Neural cell (in vitro differentiated cells): ENCODE data around the gene LRRK1. TPM values are rescaled to one million over a fixed set of nuclear protein-coding genes. Genes with fewer than 3 reads are reported as not detected.
A peak's percentile ranks its signal among the peaks of the same experiment; 100 is the strongest.

ENCODE experiments used
- H2AFZ ChIP-seq: fragments of 200-600, 300-800 bp; sonication (generic), shearing (Covaris generic); 2 replicates; pipeline ENCODE4 v1.6.0; 2014; ENCODE audit warnings: low read depth, mild to moderate bottlenecking, antibody characterized with exemption, low read length, moderate library complexity
- H3F3A ChIP-seq: fragments of 200-600 bp; shearing (Covaris generic); 2 replicates; pipeline ENCODE4 v1.6.1; 2016; ENCODE audit warnings: mild to moderate bottlenecking, moderate library complexity, mixed read lengths, antibody characterized with exemption, low read length; ENCODE audit not compliant: insufficient read depth, poor library complexity, severe bottlenecking
- H3K27ac ChIP-seq: fragments of 200-600, 300-800 bp; sonication (generic), shearing (Covaris generic); 2 replicates; pipeline ENCODE4 v1.5.1; 2014; ENCODE audit warnings: mild to moderate bottlenecking, low read length, moderate library complexity
- H3K27me3 ChIP-seq: fragments of 300-800, 200-600 bp; sonication (generic), shearing (Covaris generic); 2 replicates; pipeline ENCODE4 v1.6.0; 2014; ENCODE audit warnings: mild to moderate bottlenecking, low read depth, low read length, moderate library complexity; ENCODE audit not compliant: insufficient read depth
- H3K36me3 ChIP-seq: fragments of 300-800, 200-600 bp; sonication (generic), shearing (Covaris generic); 2 replicates; pipeline ENCODE4 v1.5.1; 2014; ENCODE audit warnings: mild to moderate bottlenecking, antibody characterized with exemption, low read length, moderate library complexity; ENCODE audit not compliant: insufficient read depth
- H3K4me2 ChIP-seq: fragments of 300-800, 200-600 bp; sonication (generic), shearing (Covaris generic); 2 replicates; pipeline ENCODE4 v1.6.0; 2014; ENCODE audit warnings: mild to moderate bottlenecking, low read length
- H3K4me3 ChIP-seq: fragments of 300-800, 200-600 bp; sonication (generic), shearing (Covaris generic); 2 replicates; pipeline ENCODE4 v1.5.1; 2014; ENCODE audit warnings: mild to moderate bottlenecking, low read length, moderate library complexity
- H3K79me2 ChIP-seq: fragments of 200-600 bp; shearing (Covaris generic); replicated peaks from 2 replicates; pipeline ENCODE4 v1.6.0; 2014; ENCODE audit warnings: mild to moderate bottlenecking, low read length, moderate library complexity; ENCODE audit not compliant: insufficient read depth
- H3K9ac ChIP-seq: fragments of 300-800, 200-600 bp; sonication (generic), shearing (Covaris generic); 2 replicates; pipeline ENCODE4 v1.6.1; 2016; ENCODE audit warnings: mild to moderate bottlenecking, low read length, mixed read lengths
- H3K9me2 ChIP-seq: fragments of 200-600 bp; shearing (Covaris generic); 2 replicates; pipeline ENCODE4 v1.6.1; 2016; ENCODE audit warnings: mild to moderate bottlenecking, low read length, mixed read lengths; ENCODE audit not compliant: insufficient read depth
- H3K9me3 ChIP-seq: fragments of 200-600, 300-800 bp; sonication (generic), shearing (Covaris generic); 2 replicates; pipeline ENCODE4 v1.6.1; 2016; ENCODE audit warnings: mild to moderate bottlenecking, mixed run types, low read length, moderate library complexity, mixed read lengths
- H4K20me1 ChIP-seq: fragments of 200-600 bp; shearing (Covaris generic); 2 replicates; pipeline ENCODE4 v1.6.1; 2016; ENCODE audit warnings: mild to moderate bottlenecking, mixed run types; ENCODE audit not compliant: insufficient read depth
- EP300 ChIP-seq: fragments of 450-650 bp; conservative IDR thresholded peaks from 2 replicates; pipeline ENCODE4 v1.6.1; 2014; ENCODE audit warnings: antibody characterized with exemption, mild to moderate bottlenecking, moderate library complexity; ENCODE audit not compliant: poor library complexity, severe bottlenecking
- EZH2 ChIP-seq: fragments of 200-600, 300-800 bp; shearing (Covaris generic), sonication (generic); IDR thresholded peaks from 2 replicates; pipeline ENCODE4 v1.6.1; 2014; ENCODE audit warnings: antibody characterized with exemption, low read length, borderline replicate concordance, mild to moderate bottlenecking; ENCODE audit not compliant: insufficient read depth, poor library complexity, severe bottlenecking
- RAD21 ChIP-seq: fragments of 450-650 bp; conservative IDR thresholded peaks from 2 replicates; pipeline ENCODE4 v1.6.1; 2014; ENCODE audit warnings: antibody characterized with exemption, mild to moderate bottlenecking, moderate library complexity
- SMC3 ChIP-seq: fragments of 450-650 bp; conservative IDR thresholded peaks from 2 replicates; pipeline ENCODE4 v1.6.1; 2014; ENCODE audit warnings: antibody characterized with exemption, mild to moderate bottlenecking, moderate library complexity; ENCODE audit not compliant: poor library complexity
- polyA plus RNA-seq: library from polyadenylated mRNA; depleted of rRNA; stranded (reverse); fragments of >200 nt; gene quantifications from 2 replicates; pipeline ENCODE4 v1.2.3, GENCODE V29; 2014
- TF ChIP-seq, protein P1 (sequence below): IDR thresholded peaks from 2 replicates; pipeline ENCODE4 v1.6.1; 2012; ENCODE audit warnings: borderline replicate concordance

LRRK1 gene
- polyA plus RNA-seq, 1 donor from 2014 or later = 0.06 TPM

- H3F3A ChIP-seq = no peaks in the 10 kb centered on the region
- TF ChIP-seq EP300 = no peak
- TF ChIP-seq, protein P1, sequence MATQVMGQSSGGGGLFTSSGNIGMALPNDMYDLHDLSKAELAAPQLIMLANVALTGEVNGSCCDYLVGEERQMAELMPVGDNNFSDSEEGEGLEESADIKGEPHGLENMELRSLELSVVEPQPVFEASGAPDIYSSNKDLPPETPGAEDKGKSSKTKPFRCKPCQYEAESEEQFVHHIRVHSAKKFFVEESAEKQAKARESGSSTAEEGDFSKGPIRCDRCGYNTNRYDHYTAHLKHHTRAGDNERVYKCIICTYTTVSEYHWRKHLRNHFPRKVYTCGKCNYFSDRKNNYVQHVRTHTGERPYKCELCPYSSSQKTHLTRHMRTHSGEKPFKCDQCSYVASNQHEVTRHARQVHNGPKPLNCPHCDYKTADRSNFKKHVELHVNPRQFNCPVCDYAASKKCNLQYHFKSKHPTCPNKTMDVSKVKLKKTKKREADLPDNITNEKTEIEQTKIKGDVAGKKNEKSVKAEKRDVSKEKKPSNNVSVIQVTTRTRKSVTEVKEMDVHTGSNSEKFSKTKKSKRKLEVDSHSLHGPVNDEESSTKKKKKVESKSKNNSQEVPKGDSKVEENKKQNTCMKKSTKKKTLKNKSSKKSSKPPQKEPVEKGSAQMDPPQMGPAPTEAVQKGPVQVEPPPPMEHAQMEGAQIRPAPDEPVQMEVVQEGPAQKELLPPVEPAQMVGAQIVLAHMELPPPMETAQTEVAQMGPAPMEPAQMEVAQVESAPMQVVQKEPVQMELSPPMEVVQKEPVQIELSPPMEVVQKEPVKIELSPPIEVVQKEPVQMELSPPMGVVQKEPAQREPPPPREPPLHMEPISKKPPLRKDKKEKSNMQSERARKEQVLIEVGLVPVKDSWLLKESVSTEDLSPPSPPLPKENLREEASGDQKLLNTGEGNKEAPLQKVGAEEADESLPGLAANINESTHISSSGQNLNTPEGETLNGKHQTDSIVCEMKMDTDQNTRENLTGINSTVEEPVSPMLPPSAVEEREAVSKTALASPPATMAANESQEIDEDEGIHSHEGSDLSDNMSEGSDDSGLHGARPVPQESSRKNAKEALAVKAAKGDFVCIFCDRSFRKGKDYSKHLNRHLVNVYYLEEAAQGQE = no peak
- H3K9me2 ChIP-seq = no peaks in the 10 kb centered on the region
- H4K20me1 ChIP-seq = no peaks in the 10 kb centered on the region
- no peak overlapping the region for H3K4me2 ChIP-seq
- no peak overlapping the region for H2AFZ ChIP-seq
- no peaks in the 10 kb centered on the region for H3K9me3 ChIP-seq
- no peaks in the 10 kb centered on the region for H3K36me3 ChIP-seq
- H3K27me3 ChIP-seq = peaks cover 36% of the 10 kb centered on the region
- no peak overlapping the region for H3K4me3 ChIP-seq
- no peak overlapping the region for H3K9ac ChIP-seq
- no peaks in the 10 kb centered on the region for H3K79me2 ChIP-seq
- no peak overlapping the region for H3K27ac ChIP-seq
Observed at GRCh38 chr15:100885811-100886210, 33.3 kb upstream of the LRRK1 start.

DNA sequence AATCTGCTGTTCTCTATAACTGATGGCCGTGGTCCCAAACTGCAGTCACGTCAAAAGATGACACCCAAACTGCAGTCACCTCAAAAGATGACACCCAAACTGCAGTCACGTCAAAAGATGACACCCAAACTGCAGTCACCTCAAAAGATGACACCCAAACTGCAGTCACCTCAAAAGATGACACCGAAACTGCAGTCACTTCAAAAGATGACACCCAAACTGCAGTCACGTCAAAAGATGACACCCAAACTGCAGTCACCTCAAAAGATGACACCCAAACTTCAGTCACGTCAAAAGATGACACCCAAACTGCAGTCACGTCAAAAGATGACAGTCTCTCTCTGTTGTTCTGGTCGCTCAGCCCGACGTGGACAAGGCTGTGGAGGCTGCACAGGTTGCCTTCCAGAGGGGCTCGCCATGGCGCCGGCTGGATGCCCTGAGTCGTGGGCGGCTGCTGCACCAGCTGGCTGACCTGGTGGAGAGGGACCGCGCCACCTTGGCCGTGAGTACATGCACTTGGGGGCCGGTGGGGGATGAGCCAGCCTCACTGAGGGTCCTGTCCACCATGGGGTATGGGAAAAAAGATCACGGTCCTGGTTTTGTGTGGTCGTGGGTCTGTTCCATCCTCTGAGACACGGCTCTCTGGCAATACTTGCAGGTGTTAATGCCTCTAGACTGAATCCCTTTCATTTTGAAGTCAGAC lies 31.8 kb upstream of the LRRK1 start:
- Histone ChIP-seq H3K9me2 (no peaks in the 10 kb centered on the region), H3K36me3 (no peaks in the 10 kb centered on the region), H3K4me3 (no peak overlapping the region), H3K4me2 (no peak overlapping the region), H3K27ac (no peak overlapping the region), H3K9ac (no peak overlapping the region), H4K20me1 (no peaks in the 10 kb centered on the region), H2AFZ (no peak overlapping the region), H3K79me2 (no peaks in the 10 kb centered on the region), H3K9me3 (no peaks in the 10 kb centered on the region), H3K27me3 (peaks cover 20% of the 10 kb centered on the region), H3F3A (no peaks in the 10 kb centered on the region)
- TF ChIP-seq, protein P1 = no peak
- peak; percentile 66 for TF ChIP-seq EP300

- Histone ChIP-seq H3K4me2 (no peak overlapping the region), H3K36me3 (no peaks in the 10 kb centered on the region), H4K20me1 (no peaks in the 10 kb centered on the region), H3K27ac (no peak overlapping the region), H3K79me2 (no peaks in the 10 kb centered on the region), H3F3A (no peaks in the 10 kb centered on the region), H3K9me3 (no peaks in the 10 kb centered on the region), H3K9ac (no peak overlapping the region), H3K9me2 (no peaks in the 10 kb centered on the region), H2AFZ (no peak overlapping the region), H3K27me3 (peaks cover 3% of the 10 kb centered on the region), H3K4me3 (no peak overlapping the region)
- TF ChIP-seq SMC3 (no peak), EZH2 (no peak), RAD21 (no peak)
Observed at GRCh38 chr15:100889385-100890050, 29.6 kb upstream of the LRRK1 start.
